Activated naive CD4-positive, alpha-beta T cell treated with anti-CD3 and anti-CD28 coated beads for 36 hours (primary cell): ENCODE results near the gene COG4. TPM values are rescaled to one million over a fixed set of nuclear protein-coding genes. Genes with fewer than 3 reads are reported as not detected.
A peak's percentile ranks its signal among the peaks of the same experiment; 100 is the strongest.

Source experiments
- CTCF ChIA-PET: fragments of 350-600 bp; sonication (Branson Sonifier 250); formaldehyde crosslinking; loops from one replicate; lab custom pipeline; 2021; ENCODE audit warnings: antibody characterized with exemption; lab: Charles Lee
- DNase-seq: peaks from one replicate; pipeline ENCODE4 v3.0.0-alpha.2; 2020
- H3K27ac Mint-ChIP-seq: one replicate; pipeline ENCODE4 v1.8.0; 2021; ENCODE audit warnings: mild to moderate bottlenecking, mixed read lengths
- H3K27me3 Mint-ChIP-seq: one replicate; pipeline ENCODE4 v1.8.0; 2021; ENCODE audit warnings: low read depth, mixed read lengths
- H3K36me3 Mint-ChIP-seq: one replicate; pipeline ENCODE4 v1.8.0; 2021; ENCODE audit warnings: low read depth, mixed read lengths
- H3K4me1 Mint-ChIP-seq: one replicate; pipeline ENCODE4 v1.8.0; 2021; ENCODE audit warnings: low read depth, mixed read lengths
- H3K4me3 Mint-ChIP-seq: one replicate; pipeline ENCODE4 v1.8.0; 2021; ENCODE audit warnings: mild to moderate bottlenecking, moderate library complexity, mixed read lengths
- H3K9me3 Mint-ChIP-seq: one replicate; pipeline ENCODE4 v1.8.0; 2021; ENCODE audit warnings: mixed read lengths
- intact Hi-C: fragments of 100-400 bp; cut with micrococcal nuclease; formaldehyde crosslinking; loops from one replicate; pipeline ENCODE4 v1.15.1; 2023
- total RNA-seq, 2 experiments: library from RNA; stranded (reverse); gene quantifications; one replicate each; pipeline ENCODE4 v1.2.3, GENCODE V29; 2021

COG4 gene
- total RNA-seq, 2 experiments from 2014 or later = 42.0 to 48.7 TPM

DNA sequence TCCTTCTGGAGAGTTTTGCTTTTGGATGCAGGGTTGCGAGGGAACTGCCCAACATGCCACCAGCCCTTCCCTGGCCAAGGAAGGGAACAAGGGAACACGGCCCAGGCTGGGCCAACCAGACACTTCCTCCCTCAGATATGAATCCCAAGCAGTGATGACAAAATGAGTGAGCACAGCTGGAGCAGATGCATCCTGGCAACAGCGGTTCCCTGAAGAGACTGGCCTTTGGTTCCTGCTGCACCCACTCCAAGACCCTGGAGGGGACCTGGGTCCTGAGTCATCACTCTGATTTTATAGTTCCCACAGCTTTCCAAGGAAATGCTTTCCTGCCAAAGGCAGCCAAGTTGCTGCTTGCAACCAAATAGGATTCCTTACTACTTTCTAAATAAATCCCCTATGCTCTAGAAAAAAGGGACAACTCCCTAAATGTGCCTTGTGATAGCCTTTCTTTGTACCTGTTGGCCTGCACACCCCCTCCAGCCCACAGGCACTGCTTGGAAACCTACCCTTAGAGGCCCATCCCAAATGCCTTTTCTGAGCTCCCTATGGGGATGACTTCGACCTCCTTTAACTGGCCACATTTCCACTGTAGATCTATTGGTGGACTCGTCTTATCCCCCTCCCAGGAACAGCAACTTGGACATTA is 89.8 kb downstream of the COG4 start:
- H3K4me1 Mint-ChIP-seq = peaks cover 73% of the 10 kb centered on the region
- peak overlapping the region; percentile 17 for H3K27ac Mint-ChIP-seq
- H3K9me3 Mint-ChIP-seq = no peaks in the 10 kb centered on the region
- H3K4me3 Mint-ChIP-seq = no peak overlapping the region
- no peak for DNase-seq
- CTCF ChIA-PET = interaction anchor here (0.5 kb wide), 2 partner anchors 38 to 106 kb away, joined by 3 to 4 read pairs; no protein-coding TSS in a partner anchor
- H3K36me3 Mint-ChIP-seq = no peaks in the 10 kb centered on the region
- H3K27me3 Mint-ChIP-seq = no peaks in the 10 kb centered on the region
- intact Hi-C loops = no loop called here

DNA sequence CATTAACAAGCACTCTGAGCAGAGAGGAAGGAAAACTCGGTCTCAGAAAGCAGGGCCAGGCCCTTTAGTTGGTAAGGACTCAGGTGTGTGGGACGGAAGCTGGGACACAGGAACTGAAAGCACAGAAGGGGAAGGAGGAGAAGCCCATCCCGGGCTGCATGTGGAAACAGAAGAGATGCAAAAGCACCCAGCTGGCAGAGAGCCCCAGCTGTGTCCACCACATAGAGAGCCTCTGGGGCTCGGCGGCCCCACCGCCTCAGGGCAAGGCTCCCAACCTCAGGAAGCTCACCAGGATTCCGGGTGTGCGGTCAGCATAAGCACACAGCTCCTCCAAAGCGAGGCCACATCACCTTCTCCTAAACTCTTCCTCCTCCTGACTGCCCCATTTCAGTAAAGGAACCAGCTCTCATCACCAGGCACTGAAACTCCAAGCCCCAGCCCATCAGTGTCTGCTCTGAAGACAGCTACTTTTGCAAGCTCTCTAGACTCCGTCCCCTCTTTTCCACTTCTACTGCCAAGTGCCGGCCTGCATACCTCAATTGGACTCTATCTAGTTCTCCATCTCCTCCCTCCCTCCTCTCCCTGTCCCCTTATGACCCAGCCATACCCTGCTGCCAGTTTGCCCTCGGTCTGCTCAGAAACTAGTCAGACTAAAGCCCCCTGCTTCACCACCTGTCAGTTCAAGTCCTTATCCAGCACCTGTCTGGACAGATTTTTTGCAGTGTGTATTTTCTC is 90.5 kb downstream of the COG4 start:
- intact Hi-C loops = no loop called here
- Mint-ChIP-seq H3K4me1 (peaks cover 76% of the 10 kb centered on the region), H3K27ac (no peak overlapping the region), H3K9me3 (no peaks in the 10 kb centered on the region), H3K27me3 (no peaks in the 10 kb centered on the region), H3K4me3 (no peak overlapping the region), H3K36me3 (no peaks in the 10 kb centered on the region)
- DNase-seq = no peak
- CTCF ChIA-PET = interaction anchor here (0.5 to 0.6 kb wide), 3 partner anchors 37 to 106 kb away, joined by 3 to 4 read pairs (median 3); no protein-coding TSS in a partner anchor

DNA sequence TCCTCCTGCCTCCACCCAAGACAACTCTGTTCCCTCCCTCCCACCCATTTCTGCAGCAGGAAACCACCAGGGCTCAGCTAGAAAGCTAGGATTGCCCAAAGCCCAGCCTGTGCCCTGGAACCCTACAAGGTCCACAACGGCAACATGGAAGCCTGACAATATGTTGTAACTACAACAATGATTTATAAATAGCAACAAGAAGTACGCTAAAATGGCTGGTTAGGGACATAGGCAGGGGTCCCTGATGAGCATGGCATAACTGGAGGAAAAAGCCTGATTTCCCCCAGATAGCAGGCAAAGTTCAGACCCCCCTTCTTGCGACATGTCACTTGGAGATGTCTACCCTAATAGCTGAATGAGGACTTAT is 91.0 kb downstream of the COG4 start:
- Mint-ChIP-seq H3K4me1 (peaks cover 74% of the 10 kb centered on the region), H3K9me3 (no peaks in the 10 kb centered on the region), H3K27me3 (no peaks in the 10 kb centered on the region), H3K36me3 (no peaks in the 10 kb centered on the region), H3K27ac (no peak overlapping the region), H3K4me3 (no peak overlapping the region)
- intact Hi-C loops = no loop called here
- no peak for DNase-seq
- CTCF ChIA-PET = interaction anchor here (0.6 kb wide), 1 partner anchor 74 kb away, joined by 3 read pairs; no protein-coding TSS in a partner anchor

DNA sequence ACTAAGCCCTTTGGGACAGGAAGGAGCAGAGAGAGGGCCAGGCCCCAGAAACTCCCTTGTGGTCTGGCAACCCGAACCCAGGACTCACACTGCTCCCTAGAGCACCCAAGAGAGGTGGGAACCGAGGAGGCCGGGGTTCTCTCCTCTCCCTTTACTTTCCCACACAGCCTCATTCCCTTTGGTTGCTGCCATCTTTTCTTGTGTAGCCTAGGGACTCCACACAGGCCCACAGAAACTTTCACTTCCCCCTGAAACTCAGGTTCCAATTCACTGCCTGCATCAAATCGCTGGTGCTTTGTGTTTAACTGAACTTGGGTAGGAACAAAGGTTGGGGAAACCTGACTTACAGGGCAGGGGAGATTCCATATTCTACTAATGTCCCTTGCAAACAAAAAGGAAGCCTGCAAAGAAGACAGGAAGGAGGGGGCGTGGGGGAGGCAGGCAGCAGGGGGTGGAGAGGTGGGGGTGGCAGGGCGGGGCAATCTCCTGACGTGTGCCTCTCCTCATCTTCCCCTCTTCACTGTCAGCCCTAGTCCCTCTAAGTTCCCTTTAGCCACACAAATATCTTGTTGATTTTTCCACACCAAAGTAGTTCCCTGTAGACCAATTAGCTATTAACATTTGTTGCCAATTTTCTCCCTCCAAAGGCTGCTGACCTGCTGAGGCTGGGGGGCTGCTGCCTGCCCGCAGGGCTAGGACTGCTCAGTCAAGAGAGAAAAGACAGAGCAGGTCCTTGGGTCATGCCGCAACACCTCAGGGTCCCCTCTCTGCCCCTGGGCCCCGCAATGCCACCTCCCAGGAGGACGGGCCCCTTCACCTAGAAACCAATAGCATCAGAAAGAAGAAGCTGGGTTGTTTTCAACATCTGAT is 92.5 kb downstream of the COG4 start:
- Mint-ChIP-seq H3K4me1 (peaks cover 67% of the 10 kb centered on the region), H3K9me3 (no peaks in the 10 kb centered on the region), H3K27ac (peak overlapping the region; percentile 90), H3K36me3 (no peaks in the 10 kb centered on the region), H3K27me3 (no peaks in the 10 kb centered on the region), H3K4me3 (peak overlapping the region; percentile 20)
- CTCF ChIA-PET = no interaction called here
- intact Hi-C loops = loop anchor here (1.0 to 2.0 kb wide), 4 partner anchors 8 to 50 kb away; partner anchors contain the start of gene ST3GAL2
- DNase-seq = peak; percentile 82

Other genes starting within 250 kb of the COG4 start
- gene AARS1, start 234.0 kb downstream of the COG4 start, total RNA-seq = 100 to 1,000 TPM; 237 to 238 TPM
- 10 to 100 TPM; 28.7 to 31.3 TPM for gene DDX19B, start 224.4 kb downstream of the COG4 start, total RNA-seq
- 10 to 100 TPM; 43.4 to 46.0 TPM for gene DDX19A, start 176.7 kb downstream of the COG4 start, total RNA-seq
- gene ST3GAL2, start 84.5 kb downstream of the COG4 start, total RNA-seq = 1 to 10 TPM; 9.3 to 9.9 TPM
- 10 to 100 TPM; 12.2 to 12.6 TPM for gene FCSK, start 69.0 kb downstream of the COG4 start, total RNA-seq
- 100 to 1,000 TPM; 397 to 416 TPM for gene SF3B3, start 262 bp upstream of the COG4 start, total RNA-seq
- not detected for gene IL34, start 123.0 kb upstream of the COG4 start, total RNA-seq
- 1 to 10 TPM; 2.0 TPM for gene MTSS2, start 162.5 kb upstream of the COG4 start, total RNA-seq